ENCODE measurements around the gene TBKBP1.

DNA sequence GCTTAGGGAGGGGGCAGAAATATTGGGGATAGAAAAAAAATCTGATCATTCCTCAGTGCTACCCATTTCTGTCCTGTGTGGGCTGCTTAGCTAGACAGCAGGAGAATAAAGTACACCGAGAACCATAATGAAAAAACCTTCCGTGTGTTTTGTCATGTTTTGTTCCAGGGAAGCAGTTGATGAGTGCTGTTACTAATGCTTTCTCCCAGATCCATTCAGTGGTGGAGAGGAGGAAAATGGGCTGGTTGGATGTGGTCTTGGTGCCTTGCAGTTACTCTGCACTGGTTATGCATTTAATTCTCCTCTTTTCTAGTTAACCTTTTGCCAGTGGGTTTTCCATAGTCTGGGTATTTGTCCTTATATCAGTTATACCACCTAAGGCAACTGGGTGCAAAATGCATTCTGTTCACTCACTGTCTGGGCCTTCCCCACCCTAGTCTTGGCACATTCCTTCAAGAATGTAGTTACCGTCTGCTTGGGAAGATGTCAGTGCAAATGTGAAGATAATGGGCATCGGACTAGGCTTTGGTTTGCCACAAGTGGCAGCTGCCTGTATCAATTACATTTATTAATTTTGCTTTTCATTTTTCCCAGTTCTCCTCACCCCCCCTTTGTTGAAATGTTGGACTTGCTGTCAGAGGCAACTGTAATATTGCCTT lies 9.3 kb upstream of the TBKBP1 start:
- TF ChIP-seq EZH2 (IDR thresholded peaks at IDR 0.05; ENCODE audit: low read length, unreplicated experiment), result no peak
- TF ChIP-seq, protein P1, sequence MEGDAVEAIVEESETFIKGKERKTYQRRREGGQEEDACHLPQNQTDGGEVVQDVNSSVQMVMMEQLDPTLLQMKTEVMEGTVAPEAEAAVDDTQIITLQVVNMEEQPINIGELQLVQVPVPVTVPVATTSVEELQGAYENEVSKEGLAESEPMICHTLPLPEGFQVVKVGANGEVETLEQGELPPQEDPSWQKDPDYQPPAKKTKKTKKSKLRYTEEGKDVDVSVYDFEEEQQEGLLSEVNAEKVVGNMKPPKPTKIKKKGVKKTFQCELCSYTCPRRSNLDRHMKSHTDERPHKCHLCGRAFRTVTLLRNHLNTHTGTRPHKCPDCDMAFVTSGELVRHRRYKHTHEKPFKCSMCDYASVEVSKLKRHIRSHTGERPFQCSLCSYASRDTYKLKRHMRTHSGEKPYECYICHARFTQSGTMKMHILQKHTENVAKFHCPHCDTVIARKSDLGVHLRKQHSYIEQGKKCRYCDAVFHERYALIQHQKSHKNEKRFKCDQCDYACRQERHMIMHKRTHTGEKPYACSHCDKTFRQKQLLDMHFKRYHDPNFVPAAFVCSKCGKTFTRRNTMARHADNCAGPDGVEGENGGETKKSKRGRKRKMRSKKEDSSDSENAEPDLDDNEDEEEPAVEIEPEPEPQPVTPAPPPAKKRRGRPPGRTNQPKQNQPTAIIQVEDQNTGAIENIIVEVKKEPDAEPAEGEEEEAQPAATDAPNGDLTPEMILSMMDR (conservative IDR thresholded peaks at IDR 0.05; ENCODE audit: low read depth, low read length), result no peak

Data from PC-3 (cell line).